Psoas muscle (tissue), 8 donors: ENCODE results near the gene INSYN1. TPM values are rescaled to one million over a fixed set of nuclear protein-coding genes. Genes with fewer than 3 reads are reported as not detected.
"Not testable (repeated sequence)": the region's sequence is repeated elsewhere in the genome, so short reads cannot be mapped to it uniquely, and the experiment has no call there.

Experiments used
- ATAC-seq, 4 donors: fragments of 200-7000 bp; cut with Tn5 transposase; one replicate each; pipeline ENCODE4 v1.9.1; 2020; ENCODE audit warnings: moderate library complexity in 3 of 4, mild to moderate bottlenecking in 2 of 4
- DNase-seq, 2 donors: peaks; one replicate each; pipeline ENCODE4 v3.0.0-alpha.2; 2020
- H3K27ac ChIP-seq: fragments of 200-600 bp; one replicate; pipeline ENCODE4 v1.8.0; 2022
- H3K27me3 ChIP-seq, 3 donors: fragments of 200-600 bp in 1 of 3; one replicate each; pipeline versions ENCODE4 v1.6.1 to v1.8.0; 2013 to 2022; ENCODE audit warnings: low read length in 2 of 3, mild to moderate bottlenecking in 2 of 3, moderate library complexity in 1 of 3; ENCODE audit not compliant: insufficient read depth in 3 of 3
- H3K36me3 ChIP-seq, 2 donors: fragments of 200-600 bp in 1 of 2; one replicate each; pipeline versions ENCODE4 v1.6.1 to v1.8.0; 2013 to 2022; ENCODE audit warnings: low read depth in 1 of 2, mild to moderate bottlenecking in 1 of 2, moderate library complexity in 1 of 2; ENCODE audit not compliant: insufficient read depth in 1 of 2
- H3K4me1 ChIP-seq: fragments of 200-600 bp; one replicate; pipeline ENCODE4 v1.8.0; 2022
- H3K4me3 ChIP-seq: fragments of 200-600 bp; one replicate; pipeline ENCODE4 v1.8.0; 2022; ENCODE audit warnings: mild to moderate bottlenecking
- H3K9me3 ChIP-seq: fragments of 200-600 bp; one replicate; pipeline ENCODE4 v1.8.0; 2022
- WGBS, 3 donors: extraction: QIAGEN DNeasy Blood & Tissue Kit; methylation state at CpG; one replicate each; pipeline versions ENCODE4 v1.1.6 to v1.1.7; 2013; 5-methylcytosine and 5-hydroxymethylcytosine counted together
- intact Hi-C, 2 donors: fragments of 100-400 bp; cut with DNase I; formaldehyde crosslinking; loops; one replicate each; pipeline versions ENCODE4 v1.11.0 to v1.14.2; 2022
- polyA plus RNA-seq, 3 donors: library from polyadenylated mRNA; stranded (reverse); fragments of 200-250 nt; gene quantifications; one replicate each; pipeline ENCODE4 v1.2.3, GENCODE V29; 2013
- total RNA-seq, 4 donors: library from RNA; stranded (reverse); fragmentation: NEBNext Ultra II Directional in 2 of 4; extraction: Animal tissue kit (Norgen Biotek cat#: 25700) in 2 of 4; gene quantifications; one replicate each; pipeline versions ENCODE4 v1.2.1 to v1.2.4, GENCODE V29; 2021 to 2023
- TF ChIP-seq, protein P1 (sequence below): fragments of 200-600 bp; IDR thresholded peaks from one replicate; pipeline ENCODE4 v1.8.0; 2022; ENCODE audit warnings: antibody characterized with exemption
- donor health status: healthy with polysubstance abuse.
- donor health status: DM: no; HTN: no; CAD: no; lungs with moderate emphysema.
- donor health status: Bipolar disorder and iron deficiency.
- donor health status: healthy.
- donor health status: DM: yes; HTN: yes; CAD: no.
- donor health status: DM: no; HTN: no; CAD: no.
- donor health status: DM: no; HTN: no; CAD: no.
- donor health status: DM: yes; HTN: yes; CAD: no.

The INSYN1 gene
- total and polyA plus RNA-seq, 7 donors = 0.42 to 10.8 (median 3.8) TPM

DNA sequence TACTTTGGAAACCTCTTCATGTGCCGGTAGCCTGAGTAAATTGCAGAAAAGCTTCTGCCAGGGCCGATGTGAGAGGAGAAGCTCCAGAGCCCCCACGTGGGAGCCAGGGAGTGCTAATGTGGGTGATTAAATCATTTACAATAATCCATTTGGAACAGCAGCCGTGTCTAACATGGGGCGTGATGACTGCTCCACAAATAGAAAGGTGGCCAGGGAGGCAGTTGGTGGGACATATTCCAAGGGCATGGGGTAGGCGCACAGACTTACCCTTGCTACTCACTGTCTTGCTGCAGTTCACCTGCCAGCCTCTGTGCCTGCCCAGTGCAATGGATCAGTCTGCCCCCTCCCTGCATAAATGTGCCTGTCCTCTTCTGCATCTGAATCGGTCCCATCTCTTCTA is 39.3 kb upstream of the INSYN1 start:
- DNase-seq (peak in 1 of 2 donors; percentile 82), ATAC-seq (peak; percentile 78 to 96 (median 95))
- Histone ChIP-seq H3K36me3 (no peaks in the 10 kb centered on the region), H3K27me3 (no peaks in the 10 kb centered on the region), H3K27ac (peak overlapping the region; percentile 57), H3K4me3 (no peak overlapping the region), H3K9me3 (no peaks in the 10 kb centered on the region), H3K4me1 (no peaks in the 10 kb centered on the region)
- 24 to 27% (median 26%) methylated on average over 7 of the region's 7 CpGs for WGBS, 3 donors
- TF ChIP-seq, protein P1, sequence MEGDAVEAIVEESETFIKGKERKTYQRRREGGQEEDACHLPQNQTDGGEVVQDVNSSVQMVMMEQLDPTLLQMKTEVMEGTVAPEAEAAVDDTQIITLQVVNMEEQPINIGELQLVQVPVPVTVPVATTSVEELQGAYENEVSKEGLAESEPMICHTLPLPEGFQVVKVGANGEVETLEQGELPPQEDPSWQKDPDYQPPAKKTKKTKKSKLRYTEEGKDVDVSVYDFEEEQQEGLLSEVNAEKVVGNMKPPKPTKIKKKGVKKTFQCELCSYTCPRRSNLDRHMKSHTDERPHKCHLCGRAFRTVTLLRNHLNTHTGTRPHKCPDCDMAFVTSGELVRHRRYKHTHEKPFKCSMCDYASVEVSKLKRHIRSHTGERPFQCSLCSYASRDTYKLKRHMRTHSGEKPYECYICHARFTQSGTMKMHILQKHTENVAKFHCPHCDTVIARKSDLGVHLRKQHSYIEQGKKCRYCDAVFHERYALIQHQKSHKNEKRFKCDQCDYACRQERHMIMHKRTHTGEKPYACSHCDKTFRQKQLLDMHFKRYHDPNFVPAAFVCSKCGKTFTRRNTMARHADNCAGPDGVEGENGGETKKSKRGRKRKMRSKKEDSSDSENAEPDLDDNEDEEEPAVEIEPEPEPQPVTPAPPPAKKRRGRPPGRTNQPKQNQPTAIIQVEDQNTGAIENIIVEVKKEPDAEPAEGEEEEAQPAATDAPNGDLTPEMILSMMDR = peak; percentile 17
- intact Hi-C loops = no loop called here

DNA sequence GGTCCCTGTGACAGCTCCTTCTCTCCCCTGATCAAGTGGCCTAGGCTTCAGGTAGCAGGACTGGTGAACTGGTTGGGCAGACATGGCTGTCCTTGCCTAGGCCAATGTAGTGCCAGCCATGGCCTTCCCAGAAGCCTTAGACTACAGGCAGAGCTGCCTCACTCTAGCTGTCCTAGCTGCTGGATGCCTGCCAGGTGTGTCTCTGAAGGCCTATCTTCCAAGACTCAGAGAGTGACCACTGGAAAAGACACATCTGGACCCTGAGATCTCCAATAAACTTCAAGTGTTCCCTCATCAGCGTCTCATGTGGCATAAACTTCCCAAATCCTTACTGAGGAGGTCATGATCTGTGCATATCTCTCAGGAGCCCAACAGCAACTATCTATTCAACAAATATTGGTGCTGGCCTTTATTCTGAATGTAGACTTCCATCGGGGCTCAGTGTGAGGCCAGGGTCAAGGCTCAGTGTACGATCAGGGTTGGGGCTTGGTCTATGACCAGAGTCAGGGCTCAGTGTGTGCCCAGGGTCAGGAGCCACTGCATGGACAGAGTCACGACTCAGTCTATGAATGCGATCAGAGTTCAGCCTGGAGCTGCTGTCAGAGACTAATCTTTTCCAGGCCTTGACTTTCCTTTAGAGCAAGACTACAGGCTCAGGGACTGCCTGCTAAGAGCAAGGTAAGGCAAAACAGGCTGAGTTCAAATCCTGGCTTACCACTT is 36.5 kb upstream of the INSYN1 start:
- no peak for ATAC-seq
- intact Hi-C loops = loop anchor here in 1 of 2 donors (10.0 kb wide), 1 partner anchor 765 kb away; no protein-coding TSS in a partner anchor

DNA sequence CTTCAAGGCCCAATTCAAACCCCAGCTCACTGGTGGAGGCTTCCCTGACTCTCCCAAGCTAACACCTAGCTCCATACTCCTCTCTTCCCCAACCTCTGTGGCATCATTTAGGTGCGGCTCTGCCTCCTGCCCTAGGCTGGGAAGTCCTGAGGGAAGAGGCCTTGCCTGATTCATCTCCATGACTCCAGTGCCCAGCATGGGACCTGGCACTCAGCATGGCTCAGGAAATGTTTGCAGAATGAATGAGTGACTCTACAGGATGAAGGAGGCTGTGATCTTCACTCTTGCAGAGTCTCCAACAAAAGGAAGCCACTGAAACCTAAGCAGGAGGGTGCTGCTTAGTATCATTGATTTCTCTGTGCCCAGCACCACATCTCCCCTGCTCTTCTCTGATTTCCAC is 34.5 kb upstream of the INSYN1 start:
- no peaks in the 10 kb centered on the region for H3K27me3 ChIP-seq
- H3K4me1 ChIP-seq = no peaks in the 10 kb centered on the region
- DNase-seq = no peak
- intact Hi-C loops = loop anchor here in 1 of 2 donors (10.0 kb wide), 1 partner anchor 763 kb away; no protein-coding TSS in a partner anchor
- TF ChIP-seq, protein P1 = no peak
- ATAC-seq = no peak
- no peak overlapping the region for H3K27ac ChIP-seq
- WGBS, 3 donors = 96 to 100% (median 100%) methylated on average over 1 of the region's 1 CpG
- no peaks in the 10 kb centered on the region for H3K36me3 ChIP-seq
- H3K9me3 ChIP-seq = no peaks in the 10 kb centered on the region
- no peak overlapping the region for H3K4me3 ChIP-seq

More for the DNA sequence above, 36.5 kb upstream of the INSYN1 start:
- Histone ChIP-seq H3K36me3 (no peaks in the 10 kb centered on the region), H3K4me1 (no peaks in the 10 kb centered on the region), H3K27ac (no peak overlapping the region), H3K27me3 (no peaks in the 10 kb centered on the region), H3K4me3 (no peak overlapping the region), H3K9me3 (no peaks in the 10 kb centered on the region)
- no peak for DNase-seq
- WGBS, 3 donors = 82 to 91% (median 89%) methylated on average over 5 of the region's 5 CpGs
- TF ChIP-seq, protein P1 = no peak

DNA sequence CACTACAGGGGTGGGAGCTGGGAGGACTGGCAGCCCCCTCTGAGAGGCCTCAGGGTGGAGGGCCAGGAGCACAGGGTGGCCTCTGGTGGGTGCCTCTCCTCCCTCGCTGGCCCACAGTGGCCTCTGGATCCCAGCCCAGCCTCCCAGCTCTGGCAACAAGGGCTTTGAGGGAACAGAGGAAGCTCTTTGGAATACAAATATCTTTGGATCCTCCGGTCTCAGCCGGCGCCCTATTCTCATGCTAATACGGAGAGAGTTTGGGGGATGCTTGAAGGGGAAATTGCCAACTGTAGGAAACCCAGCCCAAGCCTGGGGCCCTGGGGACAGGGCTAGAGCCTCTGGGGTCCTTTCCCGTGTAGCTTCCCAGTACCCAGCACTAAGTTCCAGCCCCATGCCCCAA is 33.4 kb upstream of the INSYN1 start:
- TF ChIP-seq, protein P1 = no peak
- 79 to 84% (median 80%) methylated on average over 6 of the region's 6 CpGs for WGBS, 3 donors
- Histone ChIP-seq H3K27ac (no peak overlapping the region), H3K36me3 (no peaks in the 10 kb centered on the region), H3K4me3 (no peak overlapping the region), H3K27me3 (no peaks in the 10 kb centered on the region), H3K4me1 (no peaks in the 10 kb centered on the region), H3K9me3 (no peaks in the 10 kb centered on the region)
- DNase-seq (no peak), ATAC-seq (no peak)
- intact Hi-C loops = loop anchor here in 1 of 2 donors (10.0 kb wide), 1 partner anchor 762 kb away; no protein-coding TSS in a partner anchor

DNA sequence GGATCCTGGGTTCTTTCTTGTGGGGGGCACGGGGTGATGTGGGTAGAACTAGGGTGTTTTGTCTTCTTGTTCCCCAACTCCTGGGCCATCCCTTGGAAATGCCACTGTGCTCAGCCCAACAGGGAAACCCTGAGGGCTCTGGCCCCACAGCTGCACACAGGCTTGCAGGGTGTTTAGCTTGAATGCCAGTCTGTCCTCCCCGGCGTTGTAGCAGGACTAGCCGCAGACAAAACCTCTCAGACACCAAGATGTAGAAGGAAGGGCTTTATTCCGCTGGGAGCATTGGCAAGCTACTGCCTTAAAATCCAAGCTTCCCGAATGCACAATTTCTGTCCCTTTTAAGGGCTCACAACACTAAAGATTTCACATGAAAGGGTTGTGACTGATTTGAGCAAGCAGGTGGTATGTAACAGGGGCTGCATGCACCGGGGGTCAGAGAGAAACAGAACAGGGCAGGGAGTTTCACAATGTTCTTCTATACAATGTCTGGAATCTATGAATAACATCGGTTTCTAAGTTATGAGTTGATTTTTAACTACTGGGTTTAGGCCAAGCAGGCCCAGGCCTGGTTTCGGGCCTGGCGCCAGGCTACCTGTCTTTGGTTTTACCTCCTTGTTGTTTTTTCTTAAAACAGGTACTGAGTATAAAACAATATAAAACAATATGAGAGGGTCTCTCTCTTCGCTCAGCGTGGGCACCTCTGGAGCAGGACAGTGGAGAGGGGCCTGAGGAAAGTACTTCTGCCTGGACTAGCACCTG is 32.3 kb upstream of the INSYN1 start:
- not testable (repeated sequence) for H3K27ac ChIP-seq, H3K36me3 ChIP-seq, H3K27me3 ChIP-seq, H3K4me1 ChIP-seq, ATAC-seq, H3K9me3 ChIP-seq, H3K4me3 ChIP-seq, DNase-seq
- WGBS, 3 donors = 85 to 92% (median 89%) methylated on average over 12 of the region's 12 CpGs
- intact Hi-C loops = loop anchor here in 1 of 2 donors (10.0 kb wide), 1 partner anchor 761 kb away; no protein-coding TSS in a partner anchor
